ENCODE data around the gene MYO1B. TPM values are rescaled to one million over a fixed set of nuclear protein-coding genes. Genes with fewer than 3 reads are reported as not detected.

Gene MYO1B
- polyA plus RNA-seq, 2 donors, result 12.9 to 25.6 TPM

Other genes starting within 250 kb of the MYO1B start
- gene STAT1, start 231.2 kb upstream of the MYO1B start, polyA plus RNA-seq, result 10 to 100 TPM in 1 of 2 donors, 1 to 10 TPM in 1; 6.4 to 16.7 TPM
- gene STAT4, start 94.4 kb upstream of the MYO1B start, polyA plus RNA-seq, result under 1 TPM; 0.67 to 0.75 TPM